GM20000 (cell line): ENCODE results near the gene NDOR1.

ENCODE experiments used
- DNase-seq: peaks from one replicate; pipeline ENCODE4 v3.0.0; 2012; ENCODE audit warnings: low spot score
- TF ChIP-seq, protein P1 (sequence below): IDR thresholded peaks from 2 replicates; pipeline ENCODE4 v1.5.1; 2012; ENCODE audit warnings: mild to moderate bottlenecking, control low read depth; ENCODE audit errors: extremely low read depth, missing control alignments

Gene NDOR1

DNA sequence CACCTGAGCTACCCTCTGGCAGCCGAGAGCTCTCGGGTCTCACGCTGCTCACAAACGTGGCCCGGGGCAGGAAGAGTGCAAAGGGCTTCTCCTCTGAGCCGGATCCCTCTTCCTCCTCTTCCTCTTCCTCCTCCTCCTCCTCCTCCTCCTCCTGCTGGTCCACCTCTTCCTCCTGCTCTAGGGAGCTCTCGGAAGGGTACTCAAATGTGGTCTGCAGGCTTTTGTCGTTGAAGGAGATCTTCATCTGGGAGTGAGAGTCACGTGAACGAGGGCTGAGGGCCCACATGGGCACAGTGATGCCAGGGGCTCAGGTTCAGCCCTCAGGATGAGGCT, 13.1 kb upstream of the NDOR1 start:
- DNase-seq = no peak
- TF ChIP-seq, protein P1, sequence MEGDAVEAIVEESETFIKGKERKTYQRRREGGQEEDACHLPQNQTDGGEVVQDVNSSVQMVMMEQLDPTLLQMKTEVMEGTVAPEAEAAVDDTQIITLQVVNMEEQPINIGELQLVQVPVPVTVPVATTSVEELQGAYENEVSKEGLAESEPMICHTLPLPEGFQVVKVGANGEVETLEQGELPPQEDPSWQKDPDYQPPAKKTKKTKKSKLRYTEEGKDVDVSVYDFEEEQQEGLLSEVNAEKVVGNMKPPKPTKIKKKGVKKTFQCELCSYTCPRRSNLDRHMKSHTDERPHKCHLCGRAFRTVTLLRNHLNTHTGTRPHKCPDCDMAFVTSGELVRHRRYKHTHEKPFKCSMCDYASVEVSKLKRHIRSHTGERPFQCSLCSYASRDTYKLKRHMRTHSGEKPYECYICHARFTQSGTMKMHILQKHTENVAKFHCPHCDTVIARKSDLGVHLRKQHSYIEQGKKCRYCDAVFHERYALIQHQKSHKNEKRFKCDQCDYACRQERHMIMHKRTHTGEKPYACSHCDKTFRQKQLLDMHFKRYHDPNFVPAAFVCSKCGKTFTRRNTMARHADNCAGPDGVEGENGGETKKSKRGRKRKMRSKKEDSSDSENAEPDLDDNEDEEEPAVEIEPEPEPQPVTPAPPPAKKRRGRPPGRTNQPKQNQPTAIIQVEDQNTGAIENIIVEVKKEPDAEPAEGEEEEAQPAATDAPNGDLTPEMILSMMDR = no peak

DNA sequence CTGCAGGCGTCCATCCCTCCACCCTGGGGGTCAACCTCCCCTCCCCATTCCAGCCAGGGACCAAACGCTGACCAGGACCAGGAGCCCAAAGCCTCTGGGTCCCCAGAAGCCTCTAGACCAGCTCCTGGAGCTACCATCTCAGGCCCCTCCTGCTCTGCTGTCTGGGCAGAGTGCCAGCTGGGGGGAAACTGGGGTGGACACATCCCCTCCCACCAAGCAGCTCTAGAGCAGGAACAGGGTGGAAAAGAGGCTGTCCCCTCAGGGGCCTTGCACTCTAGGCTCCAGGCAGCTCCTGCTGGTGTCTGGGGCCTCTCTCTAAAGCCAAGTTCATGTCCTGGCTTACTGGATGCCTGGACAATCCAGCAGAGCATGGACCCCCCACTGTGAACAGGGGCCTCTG, 12.6 kb upstream of the NDOR1 start:
- no peak for DNase-seq

DNA sequence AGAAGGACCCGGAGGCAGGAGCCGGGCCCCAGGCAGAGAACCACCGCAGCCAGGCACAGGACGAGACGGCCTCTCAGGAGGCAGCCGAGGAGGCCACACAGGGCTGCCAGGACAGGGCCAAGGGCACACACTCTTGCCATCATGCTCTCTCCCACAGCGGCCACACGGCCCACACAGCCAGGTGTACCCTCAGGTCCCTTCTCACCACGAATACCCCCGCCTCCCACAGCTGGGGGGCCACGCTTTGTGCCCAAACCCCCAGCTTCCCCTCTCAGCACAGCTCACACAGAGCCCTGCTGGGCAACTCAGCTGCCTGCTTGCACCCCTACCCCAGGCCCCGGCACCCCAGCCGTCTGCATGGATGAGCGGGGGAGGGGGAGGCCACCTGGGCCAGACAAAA, 11.7 kb upstream of the NDOR1 start:
- no peak for DNase-seq
- TF ChIP-seq, protein P1 = no peak

More for the DNA sequence above, 12.6 kb upstream of the NDOR1 start:
- TF ChIP-seq, protein P1 = no peak

DNA sequence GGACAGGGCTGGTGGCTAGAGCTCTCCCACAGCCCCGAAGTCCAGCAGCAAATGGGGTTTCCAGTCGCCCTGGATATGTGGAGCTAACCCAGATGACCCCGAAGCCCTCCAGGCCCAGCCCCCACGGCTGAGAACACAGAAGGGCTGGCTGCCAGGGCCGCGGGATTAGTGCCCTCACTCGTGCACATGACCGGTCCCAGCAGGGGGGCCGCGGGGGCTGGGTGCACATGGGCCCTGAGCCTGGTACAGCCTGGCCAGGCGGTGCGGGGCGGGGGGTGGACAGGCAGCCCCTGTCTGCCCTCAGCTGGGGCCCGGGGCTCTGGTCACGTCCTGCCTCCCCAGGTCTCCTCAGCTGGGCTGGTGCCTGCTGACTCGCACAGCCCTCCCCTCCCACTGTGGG, 11.1 kb upstream of the NDOR1 start:
- no peak for DNase-seq
- TF ChIP-seq, protein P1 = no peak

DNA sequence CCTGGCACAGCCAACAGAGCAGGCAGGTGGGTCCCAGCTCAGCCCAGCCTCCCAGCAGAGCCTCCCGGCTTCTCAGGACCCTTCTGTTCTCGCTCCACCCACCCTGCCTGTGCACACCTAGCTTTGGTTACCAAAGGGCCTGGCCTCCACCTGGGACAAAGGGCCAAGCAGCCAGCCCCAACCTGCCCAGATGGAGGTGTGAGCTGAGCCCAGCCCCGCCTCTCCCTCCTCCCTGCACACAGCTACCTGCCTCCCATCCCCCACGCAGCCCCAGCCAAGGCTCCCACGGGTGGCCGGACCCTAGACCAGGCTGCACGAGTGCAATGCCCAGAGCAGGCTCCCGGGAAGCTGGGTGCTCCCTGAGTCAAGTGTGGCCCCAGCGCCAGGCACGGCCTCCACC, 10.6 kb upstream of the NDOR1 start:
- no peak for DNase-seq
- TF ChIP-seq, protein P1 = no peak

DNA sequence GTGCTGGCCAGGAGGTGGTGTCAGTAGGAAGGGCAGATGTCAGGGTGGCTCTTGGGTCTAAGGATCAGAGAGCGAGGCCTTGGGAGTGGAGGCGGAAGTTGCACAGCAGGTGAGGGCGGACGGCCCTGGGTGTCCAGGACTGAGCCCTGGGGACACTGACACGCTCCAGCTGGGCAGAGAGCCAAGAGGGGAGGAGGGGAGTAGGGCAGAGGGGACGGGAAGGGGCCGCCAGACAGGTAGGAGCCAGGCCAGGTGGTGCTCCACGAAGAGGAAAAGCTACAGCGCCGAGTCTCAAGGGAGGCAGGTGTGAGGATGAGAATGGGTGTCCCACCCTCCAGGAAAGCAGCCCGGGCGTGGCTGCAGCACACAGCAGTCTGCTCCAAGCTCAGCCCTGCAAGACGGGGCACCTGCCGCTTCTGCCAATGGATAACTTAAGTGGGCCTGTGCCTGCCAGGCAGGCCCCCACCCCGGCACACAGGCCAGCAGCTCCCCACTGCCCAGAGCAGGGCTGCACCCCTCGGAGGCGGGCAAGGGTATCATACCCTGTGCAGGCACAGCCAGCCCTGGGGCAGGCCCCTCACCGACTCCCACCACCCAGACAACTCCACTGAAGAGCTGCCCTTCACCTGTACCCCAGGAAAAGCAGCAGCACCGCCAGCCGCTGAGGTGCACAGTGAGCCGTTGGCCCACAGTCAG, 9.8 kb upstream of the NDOR1 start:
- TF ChIP-seq, protein P1 = no peak
- no peak for DNase-seq

DNA sequence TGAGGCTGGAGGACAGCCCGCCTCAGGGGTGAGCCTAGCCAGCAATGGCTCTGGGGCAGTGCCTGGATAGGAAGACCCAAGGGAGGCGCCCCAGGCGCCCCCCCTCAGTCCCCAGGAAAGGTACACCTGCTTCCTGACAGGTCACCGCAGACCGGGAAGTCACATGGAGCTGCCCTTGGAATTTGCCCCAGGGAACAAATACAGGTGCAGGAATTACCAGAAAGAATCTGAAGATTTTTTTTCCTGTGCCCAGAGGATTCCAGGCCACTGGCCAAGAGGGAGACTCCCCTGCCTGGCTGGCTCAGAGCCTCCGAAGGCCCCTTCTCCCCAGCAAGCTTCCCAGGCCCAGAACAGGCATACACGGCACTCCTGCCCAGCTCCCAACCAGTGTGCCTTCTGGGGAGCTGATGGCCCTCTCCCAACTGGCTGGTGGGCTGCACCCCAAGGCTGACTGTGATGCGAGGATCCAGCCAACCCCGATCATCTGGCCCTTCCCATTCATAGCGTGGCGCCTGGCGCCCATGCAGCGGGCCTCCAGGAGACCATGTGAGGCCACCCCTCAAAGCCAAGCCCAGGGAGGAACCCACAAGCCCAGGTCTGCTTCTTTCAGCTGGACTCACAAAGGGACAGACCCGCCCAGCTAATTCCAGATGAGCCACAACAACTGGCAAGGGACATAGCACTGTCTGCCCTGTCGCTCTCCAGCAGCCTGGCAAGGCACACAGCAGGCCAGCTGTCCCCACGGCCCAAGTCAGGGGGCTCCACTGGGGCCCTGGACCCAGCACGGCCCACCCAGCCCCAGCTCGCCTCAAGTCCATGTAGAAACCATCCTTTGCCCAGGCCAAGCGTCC, 7.2 kb upstream of the NDOR1 start:
- DNase-seq = no peak
- TF ChIP-seq, protein P1 = no peak
